AG04449 (cell line): Measurements from ENCODE around the gene HAGH.
A peak's percentile ranks its signal among the peaks of the same experiment; 100 is the strongest.

ENCODE experiments used
- CTCF ChIA-PET: fragments of 350-600 bp; formaldehyde crosslinking; extraction: SDS; loops from one replicate; lab custom pipeline; 2021; ENCODE audit warnings: antibody characterized with exemption; lab: Yijun Ruan, JAX
- POLR2A ChIA-PET: fragments of 400-600, 350-600 bp; formaldehyde crosslinking; extraction: SDS; loops from one replicate; lab custom pipeline; 2020; ENCODE audit warnings: antibody characterized with exemption, inconsistent platforms; lab: Yijun Ruan, JAX
- DNase-seq: peaks from one replicate; pipeline ENCODE4 v3.0.0-alpha.2; 2010; ENCODE audit warnings: low read depth, low spot score
- H3K4me3 ChIP-seq: 2 replicates; pipeline ENCODE4 v1.5.1; 2011; ENCODE audit warnings: low read depth, mild to moderate bottlenecking, control low read depth, low read length
- CTCF ChIP-seq: IDR thresholded peaks from one replicate; pipeline ENCODE4 v1.5.1; 2011; ENCODE audit warnings: mild to moderate bottlenecking, moderate library complexity, low read length, control low read depth, inconsistent platforms; ENCODE audit not compliant: insufficient read depth; ENCODE audit errors: missing control alignments

HAGH gene

DNA sequence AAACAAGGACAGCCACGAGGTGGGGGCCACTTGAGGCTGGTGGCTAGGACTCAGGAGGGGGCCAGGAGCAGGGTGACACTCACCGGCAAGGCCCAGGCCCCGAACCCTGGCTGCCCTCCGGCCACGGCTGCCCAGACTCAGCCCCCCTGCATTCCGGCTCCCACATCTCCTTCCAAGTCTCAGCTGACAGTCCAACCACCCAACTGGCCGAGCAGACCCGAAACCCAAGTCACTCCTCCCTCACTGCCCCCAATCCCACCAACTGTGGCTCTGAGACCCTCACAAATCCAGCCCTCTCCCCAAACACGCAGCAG, 9.4 kb downstream of the HAGH start:
- ChIA-PET POLR2A (no interaction called here), CTCF (no interaction called here)
- H3K4me3 ChIP-seq: no peak overlapping the region
- no peak for DNase-seq
- no peak for TF ChIP-seq CTCF

- DNase-seq: no peak
- H3K4me3 ChIP-seq: no peak overlapping the region
- POLR2A ChIA-PET: no interaction called here
- TF ChIP-seq CTCF: no peak
- CTCF ChIA-PET: no interaction called here
These were observed 10.0 kb downstream of the HAGH start for GRCh38 chr16:1816396-1817275.

GRCh38 chr16:1815461-1815860, 11.2 kb downstream of the HAGH start:
- no peak for TF ChIP-seq CTCF

GRCh38 chr16:1812732-1813163, 13.9 kb downstream of the HAGH start:
- ChIA-PET POLR2A (no interaction called here), CTCF (interaction anchor here (0.8 to 2.3 kb wide), 4 partner anchors 17 to 117 kb away, joined by 3 to 10 read pairs (median 4); partner anchors contain the start of genes NUBP2 and SPSB3)
- no peak overlapping the region for H3K4me3 ChIP-seq
- TF ChIP-seq CTCF: peak; percentile 44
- no peak for DNase-seq

More at GRCh38 chr16:1815461-1815860, 11.2 kb downstream of the HAGH start:
- DNase-seq: no peak
- ChIA-PET CTCF (no interaction called here), POLR2A (no interaction called here)
- H3K4me3 ChIP-seq: no peak overlapping the region

DNA sequence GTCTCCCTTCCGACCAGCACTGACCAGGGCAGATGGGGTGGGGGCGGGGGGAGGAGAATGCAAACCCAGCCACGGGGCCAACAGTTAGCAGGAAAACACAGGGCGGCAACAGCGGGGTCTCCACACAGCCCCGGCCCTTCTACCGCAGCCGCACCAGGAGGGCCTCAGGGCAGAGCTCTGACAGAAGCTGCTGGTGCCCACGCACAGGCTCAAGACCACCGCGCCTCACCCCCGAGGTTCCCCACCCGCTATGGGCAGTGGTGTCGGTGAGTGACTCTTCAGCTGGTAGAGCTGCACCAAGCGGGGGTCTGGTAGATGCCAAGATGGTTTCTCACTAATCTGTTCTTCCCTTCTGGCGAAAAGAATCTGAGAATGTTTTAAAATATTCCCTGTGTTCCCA, 16.1 kb downstream of the HAGH start:
- no peak for TF ChIP-seq CTCF
- no peak for DNase-seq
- no peak overlapping the region for H3K4me3 ChIP-seq
- POLR2A ChIA-PET: no interaction called here
- CTCF ChIA-PET: interaction anchor here (0.6 to 1.2 kb wide), 4 partner anchors 10 to 118 kb away, joined by 3 read pairs; no protein-coding TSS in a partner anchor

DNA sequence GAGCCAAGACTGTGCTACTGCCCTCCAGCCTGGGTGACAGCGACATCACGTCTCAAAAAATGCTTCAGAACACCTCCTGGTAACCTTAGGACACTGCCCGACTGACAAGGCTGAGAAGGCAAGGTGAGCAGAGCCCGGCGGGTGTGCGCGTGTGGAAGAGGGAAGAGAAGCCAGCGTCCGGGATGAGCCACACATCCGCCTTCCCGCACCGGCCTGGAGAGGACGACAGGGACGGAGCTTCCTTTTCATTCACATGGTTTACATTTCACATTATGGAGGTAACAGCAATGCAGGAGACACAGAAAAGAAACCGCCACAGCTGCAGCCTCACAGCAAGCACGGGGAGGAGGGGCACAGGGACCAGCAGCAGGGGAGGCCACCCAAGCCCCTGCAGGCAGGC, 16.5 kb downstream of the HAGH start:
- POLR2A ChIA-PET: no interaction called here
- CTCF ChIA-PET: interaction anchor here (0.8 kb wide), 1 partner anchor 119 kb away, joined by 3 read pairs; no protein-coding TSS in a partner anchor
- H3K4me3 ChIP-seq: no peak overlapping the region
- no peak for TF ChIP-seq CTCF
- no peak for DNase-seq
